Lung (tissue), 12 donors: ENCODE measurements around the gene TFCP2. TPM values are rescaled to one million over a fixed set of nuclear protein-coding genes. Genes with fewer than 3 reads are reported as not detected.

Experiments
- ATAC-seq: fragments of 200-7000 bp; cut with Tn5 transposase; one replicate; pipeline ENCODE4 v1.9.1; 2020; ENCODE audit warnings: moderate number of reproducible peaks; ENCODE audit not compliant: insufficient read depth, low FRiP score
- DNase-seq, 3 donors: peaks; one replicate each; pipeline ENCODE4 v3.0.0-alpha.2; 2013 to 2017
- H3K27ac ChIP-seq, 2 donors: one replicate each; pipeline ENCODE4 v1.5.1; 2013; ENCODE audit warnings: mild to moderate bottlenecking in 2 of 2, moderate library complexity in 2 of 2, control low read depth in 1 of 2, inconsistent platforms in 1 of 2, low read depth in 1 of 2, low read length in 1 of 2
- H3K27me3 ChIP-seq, 3 donors: one replicate each; pipeline ENCODE4 v1.5.1; 2013; ENCODE audit warnings: low read length in 2 of 3; ENCODE audit not compliant: control insufficient read depth in 3 of 3, insufficient read depth in 3 of 3
- H3K36me3 ChIP-seq, 4 donors: one replicate each; pipeline ENCODE4 v1.5.1; 2013; ENCODE audit warnings: low read length in 4 of 4, mild to moderate bottlenecking in 1 of 4, moderate library complexity in 1 of 4; ENCODE audit not compliant: control insufficient read depth in 4 of 4, insufficient read depth in 4 of 4
- H3K4me1 ChIP-seq, 5 donors: one replicate each; pipeline ENCODE4 v1.5.1; 2013; ENCODE audit warnings: low read length in 5 of 5, mild to moderate bottlenecking in 2 of 5, moderate library complexity in 1 of 5; ENCODE audit not compliant: control insufficient read depth in 5 of 5, insufficient read depth in 5 of 5
- H3K4me3 ChIP-seq: one replicate; pipeline ENCODE4 v1.5.1; 2013; ENCODE audit warnings: mild to moderate bottlenecking, control low read depth, moderate library complexity
- H3K9ac ChIP-seq, 2 donors: one replicate each; pipeline ENCODE4 v1.5.1; 2013; ENCODE audit warnings: low read length in 2 of 2, control low read depth in 1 of 2; ENCODE audit not compliant: insufficient read depth in 1 of 2
- H3K9me3 ChIP-seq, 4 donors: one replicate each; pipeline ENCODE4 v1.5.1; 2013; ENCODE audit warnings: low read length in 3 of 4, mild to moderate bottlenecking in 1 of 4, moderate library complexity in 1 of 4; ENCODE audit not compliant: control insufficient read depth in 4 of 4, insufficient read depth in 3 of 4
- WGBS, 2 donors: extraction: QIAGEN DNeasy Blood & Tissue Kit; methylation state at CpG; one replicate each; pipeline ENCODE4 v1.1.7; 2013; 5-methylcytosine and 5-hydroxymethylcytosine counted together
- polyA plus RNA-seq, 2 donors: library from polyadenylated mRNA; stranded (reverse); fragments of 200-250 nt; gene quantifications; one replicate each; pipeline ENCODE4 v1.2.1, GENCODE V29; 2013
- total RNA-seq, 2 donors: library from RNA; depleted of rRNA in 1 of 2; stranded (reverse); fragments of >200 nt in 1 of 2; gene quantifications; one replicate each; pipeline ENCODE4 v1.2.1, GENCODE V29; 2014 to 2021
- TF ChIP-seq, protein P1 (sequence below): IDR thresholded peaks from 2 replicates; pipeline ENCODE4 v1.5.1; 2012; ENCODE audit warnings: mild to moderate bottlenecking; ENCODE audit errors: control extremely low read depth, extremely low read depth
- donor health status: control.
- donor health status: control.
- donor health status: Bipolar disorder and iron deficiency.
- donor health status: healthy.
- donor health status: DM: yes; HTN: yes; CAD: no.

TFCP2 gene
- total and polyA plus RNA-seq, 4 donors = 9.6 to 27.5 (median 19.0) TPM

DNA sequence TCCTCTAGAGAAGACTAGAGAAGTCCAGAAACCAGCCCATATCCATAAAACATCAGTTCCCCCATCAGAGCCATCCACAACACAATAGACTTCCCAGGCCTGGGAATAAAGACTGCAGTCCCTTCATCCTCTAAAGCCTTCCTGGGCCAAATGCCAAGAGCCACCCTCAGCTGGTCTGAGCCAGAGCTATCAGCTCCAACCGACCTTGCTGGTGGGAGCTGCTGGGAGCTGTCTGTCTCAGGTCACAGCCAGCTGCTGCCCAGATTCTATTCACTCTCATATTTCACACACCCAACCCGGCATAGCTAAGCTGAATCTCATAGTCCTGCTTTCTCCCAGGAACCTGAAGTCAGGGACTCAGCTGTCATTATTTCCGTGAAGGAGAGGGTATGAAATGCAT, 10.9 kb upstream of the TFCP2 start:
- Histone ChIP-seq H3K4me1 (peaks cover 0 to 7% (median 0%) of the 10 kb centered on the region in 5 donors), H3K27ac (no peak overlapping the region), H3K9ac (no peak overlapping the region), H3K36me3 (peaks cover 0 to 2% (median 0%) of the 10 kb centered on the region in 4 donors), H3K9me3 (no peaks in the 10 kb centered on the region), H3K4me3 (no peak overlapping the region), H3K27me3 (no peaks in the 10 kb centered on the region)
- 56 to 76% methylated on average over 3 of the region's 3 CpGs for WGBS, 2 donors
- ATAC-seq (no peak), DNase-seq (peak; percentile 62 to 90 (median 79))
- TF ChIP-seq, protein P1, sequence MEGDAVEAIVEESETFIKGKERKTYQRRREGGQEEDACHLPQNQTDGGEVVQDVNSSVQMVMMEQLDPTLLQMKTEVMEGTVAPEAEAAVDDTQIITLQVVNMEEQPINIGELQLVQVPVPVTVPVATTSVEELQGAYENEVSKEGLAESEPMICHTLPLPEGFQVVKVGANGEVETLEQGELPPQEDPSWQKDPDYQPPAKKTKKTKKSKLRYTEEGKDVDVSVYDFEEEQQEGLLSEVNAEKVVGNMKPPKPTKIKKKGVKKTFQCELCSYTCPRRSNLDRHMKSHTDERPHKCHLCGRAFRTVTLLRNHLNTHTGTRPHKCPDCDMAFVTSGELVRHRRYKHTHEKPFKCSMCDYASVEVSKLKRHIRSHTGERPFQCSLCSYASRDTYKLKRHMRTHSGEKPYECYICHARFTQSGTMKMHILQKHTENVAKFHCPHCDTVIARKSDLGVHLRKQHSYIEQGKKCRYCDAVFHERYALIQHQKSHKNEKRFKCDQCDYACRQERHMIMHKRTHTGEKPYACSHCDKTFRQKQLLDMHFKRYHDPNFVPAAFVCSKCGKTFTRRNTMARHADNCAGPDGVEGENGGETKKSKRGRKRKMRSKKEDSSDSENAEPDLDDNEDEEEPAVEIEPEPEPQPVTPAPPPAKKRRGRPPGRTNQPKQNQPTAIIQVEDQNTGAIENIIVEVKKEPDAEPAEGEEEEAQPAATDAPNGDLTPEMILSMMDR = no peak

- 82 to 86% methylated on average over 3 of the region's 3 CpGs for WGBS, 2 donors
- Histone ChIP-seq H3K36me3 (peaks cover 0 to 2% (median 0%) of the 10 kb centered on the region in 4 donors), H3K9ac (no peak overlapping the region), H3K27me3 (no peaks in the 10 kb centered on the region), H3K4me3 (no peak overlapping the region), H3K4me1 (peaks cover 0 to 7% (median 0%) of the 10 kb centered on the region in 5 donors), H3K27ac (no peak overlapping the region), H3K9me3 (no peaks in the 10 kb centered on the region)
- no peak for ATAC-seq
- no peak for DNase-seq
- TF ChIP-seq, protein P1 = no peak
These were observed 10.4 kb upstream of the TFCP2 start for GRCh38 chr12:51183349-51183748.

GRCh38 chr12:51181558-51181957, 8.6 kb upstream of the TFCP2 start:
- Histone ChIP-seq H3K4me3 (no peak overlapping the region), H3K9ac (no peak overlapping the region), H3K36me3 (no peaks in the 10 kb centered on the region), H3K27me3 (no peaks in the 10 kb centered on the region), H3K9me3 (no peaks in the 10 kb centered on the region), H3K4me1 (peaks cover 0 to 7% (median 0%) of the 10 kb centered on the region in 5 donors), H3K27ac (no peak overlapping the region)
- DNase-seq (no peak), ATAC-seq (no peak)
- WGBS, 2 donors = 62 to 81% methylated on average over 5 of the region's 5 CpGs
- TF ChIP-seq, protein P1 = no peak

- ATAC-seq (no peak), DNase-seq (no peak)
- no peaks in the 10 kb centered on the region for H3K36me3 ChIP-seq
- no peak overlapping the region for H3K9ac ChIP-seq
- TF ChIP-seq, protein P1 = no peak
- no peak overlapping the region for H3K27ac ChIP-seq
- no peak overlapping the region for H3K4me3 ChIP-seq
- peaks cover 0 to 3% (median 0%) of the 10 kb centered on the region in 5 donors for H3K4me1 ChIP-seq
- no peaks in the 10 kb centered on the region for H3K9me3 ChIP-seq
- 89 to 98% methylated on average over 2 of the region's 2 CpGs for WGBS, 2 donors
- peaks cover 0 to 2% (median 0%) of the 10 kb centered on the region in 3 donors for H3K27me3 ChIP-seq
These were observed 5.0 kb upstream of the TFCP2 start for GRCh38 chr12:51177897-51178296.
